IPS-18c (cell line): ENCODE measurements around the gene CCNB1.
"Not testable (repeated sequence)": the region's sequence is repeated elsewhere in the genome, so short reads cannot be mapped to it uniquely, and the experiment has no call there.

ENCODE experiments used
- H3K4me3 ChIP-seq: 2 replicates; pipeline ENCODE4 v1.7.0; 2013; ENCODE audit warnings: low read depth, mild to moderate bottlenecking, low read length, moderate library complexity; ENCODE audit not compliant: insufficient read depth
- H3K9me3 ChIP-seq: one replicate; pipeline ENCODE4 v1.6.1; 2013; ENCODE audit warnings: mild to moderate bottlenecking, low read length, moderate library complexity; ENCODE audit not compliant: control insufficient read depth, insufficient read depth

The CCNB1 gene

DNA sequence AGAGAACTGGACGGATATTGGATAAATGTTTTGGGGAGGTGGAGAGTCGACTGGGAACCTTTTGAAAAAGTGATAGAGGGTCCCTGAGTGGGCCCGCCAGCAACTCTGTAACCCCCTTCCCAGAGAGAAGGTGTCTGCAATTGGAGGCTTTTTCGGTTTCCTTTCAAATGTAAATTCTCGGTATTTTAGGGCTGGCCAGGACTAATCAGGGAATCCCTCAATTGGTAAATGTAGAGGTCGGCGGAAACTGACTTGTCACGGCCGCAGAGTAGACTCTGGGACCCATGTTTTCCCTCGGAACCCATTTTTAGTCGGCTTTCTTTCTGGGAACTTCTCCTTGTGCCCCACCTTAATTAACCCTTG lies 524 bp downstream of the CCNB1 start:
- H3K4me3 ChIP-seq, result peak overlapping the region; percentile 65

DNA sequence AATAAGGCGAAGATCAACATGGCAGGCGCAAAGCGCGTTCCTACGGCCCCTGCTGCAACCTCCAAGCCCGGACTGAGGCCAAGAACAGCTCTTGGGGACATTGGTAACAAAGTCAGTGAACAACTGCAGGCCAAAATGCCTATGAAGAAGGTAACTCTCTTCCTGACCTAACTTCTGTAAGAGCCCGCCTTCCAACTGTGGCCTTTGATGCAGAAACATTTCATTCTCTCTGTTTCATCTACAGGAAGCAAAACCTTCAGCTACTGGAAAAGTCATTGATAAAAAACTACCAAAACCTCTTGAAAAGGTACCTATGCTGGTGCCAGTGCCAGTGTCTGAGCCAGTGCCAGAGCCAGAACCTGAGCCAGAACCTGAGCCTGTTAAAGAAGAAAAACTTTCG lies 979 bp downstream of the CCNB1 start:
- H3K4me3 ChIP-seq, result peak overlapping the region; percentile 65
- no peaks in the 10 kb centered on the region for H3K9me3 ChIP-seq

More for the DNA sequence above, 524 bp downstream of the CCNB1 start:
- no peaks in the 10 kb centered on the region for H3K9me3 ChIP-seq

DNA sequence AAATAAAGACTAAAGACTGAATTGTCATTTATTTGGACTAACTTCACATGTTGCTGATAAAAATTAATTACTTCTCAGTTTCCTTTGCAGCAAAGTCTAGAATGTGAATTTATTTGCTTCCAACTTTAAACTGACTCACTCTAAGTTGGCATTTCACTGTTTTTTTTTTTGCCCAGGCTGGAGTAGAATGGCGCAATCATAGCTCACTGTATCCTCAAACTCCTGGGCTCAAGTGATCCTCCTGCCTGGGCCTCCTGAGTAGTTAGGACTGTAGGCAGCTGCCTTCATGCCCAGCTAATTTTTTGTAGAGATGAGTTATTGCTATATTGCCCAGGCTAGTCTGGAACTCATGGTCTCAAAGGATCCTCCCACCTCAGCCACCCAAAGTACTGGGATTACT lies 3.5 kb downstream of the CCNB1 start:
- H3K4me3 ChIP-seq, result no peak overlapping the region
- no peaks in the 10 kb centered on the region for H3K9me3 ChIP-seq

DNA sequence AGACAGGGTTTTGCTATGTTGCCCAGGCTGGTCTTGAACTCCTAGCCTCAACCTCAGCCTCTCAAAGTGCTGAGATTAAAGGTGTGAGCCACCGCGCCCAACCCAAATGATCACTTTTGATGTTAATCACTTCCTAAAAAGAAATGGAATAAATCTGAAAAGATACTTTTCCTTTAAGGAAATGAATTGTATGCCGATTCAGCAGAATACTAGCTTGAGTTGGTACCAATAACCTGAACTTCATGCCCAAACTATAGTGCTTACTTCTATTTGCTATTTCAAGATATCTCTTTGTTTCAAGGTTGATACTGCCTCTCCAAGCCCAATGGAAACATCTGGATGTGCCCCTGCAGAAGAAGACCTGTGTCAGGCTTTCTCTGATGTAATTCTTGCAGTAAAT lies 4.0 kb downstream of the CCNB1 start:
- no peak overlapping the region for H3K4me3 ChIP-seq

DNA sequence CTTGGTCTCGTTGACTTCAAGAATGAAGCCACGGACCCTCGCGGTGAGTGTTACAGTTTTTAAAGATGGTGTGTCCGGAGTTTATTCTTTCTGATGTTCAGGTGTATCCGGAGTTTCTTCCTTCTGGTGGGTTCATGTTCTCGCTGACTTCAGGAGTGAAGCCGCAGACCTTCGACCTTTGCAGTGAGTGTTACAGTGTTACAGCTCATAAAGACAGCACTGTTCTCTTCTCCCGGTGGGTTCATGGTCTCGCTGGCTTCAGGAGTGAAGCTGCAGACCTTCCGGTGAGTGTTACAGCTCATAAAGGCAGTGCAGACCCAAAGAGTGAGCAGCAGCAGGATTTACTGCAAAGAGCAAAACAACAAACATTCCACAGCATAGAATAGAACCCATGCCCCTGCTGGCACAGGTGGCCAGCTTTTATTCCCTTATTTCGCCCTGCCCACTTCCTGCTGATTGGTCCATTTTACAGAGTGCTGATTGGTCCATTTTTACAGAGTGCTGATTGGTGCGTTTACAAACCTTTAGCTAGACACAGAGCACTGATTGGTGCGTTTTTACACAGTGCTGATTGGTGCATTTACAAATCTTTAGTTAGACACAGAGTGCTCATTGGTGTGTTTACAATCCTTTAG lies 14.8 kb downstream of the CCNB1 start:
- not testable (repeated sequence) for H3K4me3 ChIP-seq, H3K9me3 ChIP-seq

More for the DNA sequence above, 4.0 kb downstream of the CCNB1 start:
- H3K9me3 ChIP-seq, result no peaks in the 10 kb centered on the region

DNA sequence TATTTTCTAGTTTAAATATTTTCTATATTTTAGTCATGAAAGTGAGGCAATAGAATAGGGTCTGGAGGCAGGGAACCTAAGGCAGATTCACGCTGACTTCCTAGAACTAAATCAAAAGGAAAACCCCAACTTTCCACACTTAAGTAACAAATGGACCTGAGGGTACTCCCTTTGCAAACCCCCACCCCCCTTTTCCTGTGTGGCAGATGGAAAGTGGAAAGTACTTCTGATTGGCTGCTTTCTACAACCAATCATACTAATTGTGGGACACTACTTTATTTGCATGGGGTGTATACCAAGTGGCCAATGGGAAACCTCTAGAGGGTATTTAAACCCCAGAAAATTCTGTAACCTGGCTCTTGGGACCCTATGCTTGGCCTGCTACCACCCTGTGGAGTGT lies 17.7 kb downstream of the CCNB1 start:
- Histone ChIP-seq H3K9me3 (no peaks in the 10 kb centered on the region), H3K4me3 (no peak overlapping the region)

DNA sequence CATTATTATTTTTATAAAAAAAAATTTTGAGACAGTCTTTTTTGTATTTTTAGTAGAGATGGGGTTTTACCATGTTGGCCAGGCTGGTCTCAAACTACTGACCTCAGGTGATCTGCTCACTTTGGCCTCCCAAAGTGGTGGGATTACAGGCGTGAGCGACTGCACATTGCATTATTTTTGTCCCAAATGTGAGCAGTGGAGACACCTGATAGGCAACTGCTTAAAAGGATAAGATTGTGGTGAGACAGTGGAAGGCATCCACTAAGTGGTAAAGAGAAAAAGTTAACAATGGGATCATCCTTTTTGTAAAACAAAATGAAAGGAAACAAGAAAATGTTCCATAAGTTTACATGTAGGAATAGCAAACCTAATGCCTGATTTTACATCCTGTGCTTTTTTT lies 20.4 kb downstream of the CCNB1 start:
- Histone ChIP-seq H3K4me3 (no peak overlapping the region), H3K9me3 (no peaks in the 10 kb centered on the region)

DNA sequence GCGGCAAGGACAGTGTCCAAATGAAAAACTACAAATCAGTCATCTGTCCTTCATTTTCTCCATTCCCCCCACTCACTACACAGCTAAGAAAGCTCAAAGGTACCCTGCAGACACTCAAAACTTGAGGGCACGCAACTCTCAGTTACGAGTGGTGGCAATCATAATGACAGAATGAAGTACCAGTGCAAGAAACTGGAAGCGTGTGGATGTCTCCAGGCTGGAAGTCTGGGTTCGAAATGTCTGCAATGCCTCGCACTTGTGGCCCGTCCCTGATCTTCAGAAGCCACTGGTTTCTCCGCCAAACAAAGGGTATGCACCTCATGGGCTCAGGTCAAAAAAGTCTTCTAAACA lies 21.8 kb downstream of the CCNB1 start:
- H3K4me3 ChIP-seq, result peak overlapping the region; percentile 68
- H3K9me3 ChIP-seq, result no peaks in the 10 kb centered on the region

DNA sequence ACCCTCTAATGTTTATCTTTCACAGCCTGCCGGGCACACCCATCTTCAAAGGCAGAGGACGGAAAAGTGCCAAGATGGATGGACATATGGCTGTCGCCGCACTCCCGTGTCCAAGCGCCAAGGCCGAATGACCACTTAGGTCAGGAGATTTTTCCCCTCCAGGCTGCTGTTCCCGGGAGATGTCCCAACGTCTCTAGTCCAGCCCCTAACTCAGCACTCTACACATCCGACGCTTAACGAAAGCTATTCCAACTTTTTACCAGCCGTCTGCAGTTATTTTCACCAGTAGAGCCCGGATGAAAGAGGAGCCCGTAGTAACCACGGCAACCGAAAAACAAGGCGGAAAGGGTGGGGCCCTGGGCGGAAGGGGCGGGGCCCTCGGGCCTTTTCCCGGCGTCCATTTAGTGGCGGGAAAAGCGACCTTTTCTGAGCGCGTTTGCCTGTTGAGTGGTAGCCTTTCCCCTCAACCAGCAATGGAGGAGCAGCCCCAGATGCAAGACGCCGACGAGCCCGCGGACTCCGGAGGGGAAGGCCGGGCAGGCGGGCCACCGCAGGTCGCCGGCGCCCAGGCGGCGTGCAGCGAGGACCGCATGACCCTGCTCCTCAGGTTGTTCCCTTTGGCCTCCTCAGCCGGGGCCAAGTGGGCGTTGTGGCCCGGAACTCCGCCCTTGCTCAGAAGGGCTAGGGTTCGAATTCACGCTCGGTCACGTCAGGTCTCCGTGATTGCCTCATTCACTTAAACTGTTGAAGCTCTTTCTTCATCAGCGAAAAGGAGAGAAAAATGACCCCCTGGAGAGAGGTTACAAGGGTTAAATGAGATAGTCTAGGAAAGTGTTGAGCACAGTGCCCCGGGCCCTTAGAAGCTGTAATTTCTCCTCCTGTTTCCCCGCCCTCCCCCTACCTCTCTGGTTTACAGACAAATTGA lies 22.5 kb downstream of the CCNB1 start, which contains the start of gene CENPH:
Gene CENPH (plus strand): TSS at position 422 of the 925 bp plus-strand sequence. CDS start 52 bp downstream, at position 474.
- no peaks in the 10 kb centered on the region for H3K9me3 ChIP-seq
- H3K4me3 ChIP-seq, result peak within 1 kb of the TSS; percentile 68

DNA sequence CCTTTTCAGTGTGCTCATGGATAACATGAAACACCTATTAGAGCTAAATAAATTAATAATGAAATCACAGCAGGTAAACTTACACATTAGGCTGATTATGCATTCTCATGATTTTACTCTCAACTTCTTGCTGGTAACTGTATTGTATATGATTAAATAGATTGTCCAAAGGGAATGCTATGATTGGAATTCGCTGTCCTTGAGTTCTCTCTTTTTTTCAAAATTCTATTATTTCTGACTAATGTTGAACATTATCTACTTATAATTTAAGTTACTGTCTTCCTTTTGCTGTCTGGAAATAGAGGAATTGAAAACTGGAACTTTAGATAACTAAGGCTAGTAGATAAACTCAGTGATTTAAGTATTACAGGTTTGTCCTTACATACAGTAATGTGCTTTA lies 35.5 kb downstream of the CCNB1 start:
- Histone ChIP-seq H3K4me3 (no peak overlapping the region), H3K9me3 (peaks cover 2% of the 10 kb centered on the region)

DNA sequence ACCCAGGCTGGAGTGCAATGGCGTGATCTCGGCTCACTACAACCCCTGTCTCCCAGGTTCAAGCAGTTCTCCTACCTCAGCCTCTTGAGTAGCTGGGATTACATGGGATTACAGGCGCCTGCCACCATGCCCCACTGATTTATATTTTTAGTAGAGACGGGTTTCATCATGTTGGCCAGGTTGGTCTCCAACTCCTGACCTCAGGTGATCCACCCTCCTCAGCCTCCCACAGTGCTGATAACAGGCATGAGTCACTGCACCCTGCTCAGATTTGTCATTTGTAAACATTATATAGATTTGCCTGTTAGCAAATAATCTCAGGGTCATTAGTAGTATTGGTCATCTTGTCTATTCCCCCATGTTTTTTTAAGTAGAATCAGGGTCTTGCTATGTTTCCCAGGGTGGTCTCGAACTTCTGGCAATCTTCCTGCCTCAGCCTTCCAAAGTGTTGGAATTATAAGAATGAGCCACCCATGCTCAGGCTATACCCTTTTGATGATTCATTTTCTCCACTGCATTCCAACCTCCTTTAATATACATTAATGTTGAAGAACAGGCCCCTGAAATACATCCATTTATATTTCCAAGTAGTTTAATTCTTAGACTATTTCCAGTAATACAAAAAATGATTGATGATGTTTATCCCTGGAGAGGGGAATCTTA lies 39.7 kb downstream of the CCNB1 start:
- Histone ChIP-seq H3K9me3 (no peaks in the 10 kb centered on the region), H3K4me3 (no peak overlapping the region)

DNA sequence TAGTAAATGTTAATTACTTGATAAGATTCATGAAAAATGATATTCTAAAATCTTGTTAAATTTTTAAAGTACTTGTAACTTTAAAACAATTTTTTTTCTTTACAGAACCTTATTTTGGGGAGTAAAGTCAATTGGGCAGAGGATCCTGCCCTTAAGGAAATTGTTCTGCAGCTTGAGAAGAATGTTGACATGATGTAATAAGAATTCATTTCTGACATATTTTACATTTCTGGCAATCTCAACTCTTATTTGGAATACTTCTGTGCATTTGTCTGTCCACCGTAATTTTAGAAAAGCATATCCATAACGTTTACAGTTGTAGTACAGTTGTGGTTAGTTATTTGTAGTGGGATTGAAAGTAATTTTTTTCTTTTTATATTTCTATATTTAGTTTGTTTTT lies 42.7 kb downstream of the CCNB1 start:
- Histone ChIP-seq H3K4me3 (no peak overlapping the region), H3K9me3 (no peaks in the 10 kb centered on the region)

DNA sequence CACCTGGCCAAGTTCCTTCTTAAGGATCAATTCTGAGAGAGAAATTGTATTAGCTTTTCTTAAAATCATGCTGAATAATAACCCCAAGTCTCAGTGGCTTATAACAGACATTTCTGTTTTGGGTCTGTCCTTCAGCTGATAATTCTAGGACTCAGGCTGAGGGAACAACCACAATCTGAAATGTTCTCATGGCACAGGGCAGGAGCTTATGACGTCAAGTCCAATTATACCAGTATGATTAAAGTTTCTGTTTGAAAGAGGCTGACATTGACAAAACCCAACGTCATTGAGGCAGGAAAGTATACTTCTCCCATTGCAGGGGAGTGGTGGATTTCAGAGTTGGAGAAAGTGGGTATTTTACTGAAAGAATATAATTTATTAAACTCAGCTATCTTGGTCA lies 44.2 kb downstream of the CCNB1 start:
- H3K9me3 ChIP-seq, result no peaks in the 10 kb centered on the region

DNA sequence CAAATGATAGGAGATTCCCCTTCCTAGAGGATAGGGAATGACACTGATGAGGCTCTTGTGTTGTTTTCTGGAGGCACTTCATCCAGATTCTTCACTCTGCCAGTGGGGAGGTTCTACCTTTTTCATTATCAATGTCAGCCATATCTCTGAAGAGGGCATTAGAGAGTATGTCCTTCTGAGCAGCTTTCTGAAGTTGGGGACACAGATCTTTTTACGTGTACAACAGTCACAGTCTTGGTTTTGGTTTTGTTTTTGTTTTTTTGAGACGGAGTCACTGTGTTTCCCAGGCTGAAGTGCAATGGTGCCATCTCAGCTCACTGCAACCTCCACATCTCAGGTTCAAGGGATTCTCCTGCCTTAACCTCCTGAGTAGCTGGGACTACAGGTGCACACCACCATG lies 45.1 kb downstream of the CCNB1 start:
- H3K4me3 ChIP-seq, result no peak overlapping the region
- H3K9me3 ChIP-seq, result no peaks in the 10 kb centered on the region

More for the DNA sequence above, 44.2 kb downstream of the CCNB1 start:
- H3K4me3 ChIP-seq, result no peak overlapping the region

DNA sequence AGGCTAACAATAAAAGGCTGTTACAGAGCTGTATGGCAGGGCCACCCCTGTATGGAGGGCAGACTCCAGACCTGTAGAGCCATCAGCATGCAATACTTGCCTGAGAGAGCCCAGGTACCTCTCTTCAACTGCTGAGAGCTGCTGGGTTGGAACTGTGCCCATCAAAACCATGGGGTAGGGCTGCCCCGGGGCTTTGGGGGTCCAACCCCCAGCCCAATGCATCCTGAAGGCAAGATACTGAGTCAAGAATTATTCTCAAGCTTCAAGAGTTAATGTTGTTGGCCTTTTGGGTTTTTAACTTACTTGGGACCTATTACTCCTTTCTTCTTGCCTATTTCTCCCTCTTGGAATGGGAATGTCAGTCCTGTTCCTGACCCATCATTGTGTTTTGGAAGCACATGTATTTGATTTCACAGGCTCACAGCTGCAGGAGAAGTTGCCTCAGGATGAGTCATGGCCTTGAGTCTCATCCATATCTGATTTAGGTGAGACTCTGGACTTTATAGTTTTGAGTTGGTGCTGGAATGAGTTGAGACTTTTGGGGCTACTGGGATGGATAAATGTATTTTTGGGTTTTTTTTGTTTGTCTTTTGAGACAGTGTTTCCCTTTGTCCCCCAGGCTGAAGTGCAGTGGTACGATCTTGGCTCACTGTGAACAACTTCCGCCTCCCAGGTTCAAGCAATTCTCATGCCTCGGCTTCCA lies 46.7 kb downstream of the CCNB1 start:
- H3K9me3 ChIP-seq, result no peaks in the 10 kb centered on the region

DNA sequence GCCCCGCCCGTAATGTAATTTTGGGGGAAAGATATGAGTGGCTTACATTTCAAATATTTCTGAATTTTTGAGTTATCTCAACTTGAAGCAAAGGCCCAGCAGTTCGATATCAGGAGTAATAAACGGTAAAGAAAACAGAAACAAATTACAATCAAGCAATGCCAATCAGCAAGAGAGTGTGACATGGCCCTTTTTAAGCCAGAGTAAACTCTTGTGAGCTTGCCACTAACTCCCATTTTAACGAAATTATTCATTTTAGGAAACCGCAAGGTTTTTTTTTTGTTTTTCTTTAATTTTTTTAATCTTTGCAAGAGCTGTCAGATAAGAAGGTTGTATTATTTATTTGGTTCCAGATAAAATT lies 50.2 kb downstream of the CCNB1 start:
- H3K4me3 ChIP-seq, result peak overlapping the region; percentile 20; the same call in 1 of the 2 replicates
- no peaks in the 10 kb centered on the region for H3K9me3 ChIP-seq

More for the DNA sequence above, 46.7 kb downstream of the CCNB1 start:
- H3K4me3 ChIP-seq, result no peak overlapping the region
